Middle frontal gyrus (tissue), 1 donor: Measurements from ENCODE around the gene TPRX1.
"Not testable (repeated sequence)": the region's sequence is repeated elsewhere in the genome, so short reads cannot be mapped to it uniquely, and the experiment has no call there.

Experiments
- DNase-seq: peaks from one replicate; pipeline ENCODE4 v3.0.0-alpha.2; 2015; ENCODE audit warnings: low spot score; ENCODE audit errors: extremely low spot score

TPRX1 gene

GRCh38 chr19:47768604-47769003, 35.7 kb downstream of the TPRX1 start:
- DNase-seq = no peak

- no peak for DNase-seq
These were observed 37.0 kb downstream of the TPRX1 start for GRCh38 chr19:47767349-47767748.

GRCh38 chr19:47766670-47767069, 37.7 kb downstream of the TPRX1 start:
- DNase-seq = no peak

GRCh38 chr19:47766359-47766620, 38.1 kb downstream of the TPRX1 start:
- DNase-seq = no peak

GRCh38 chr19:47765523-47766358, 38.6 kb downstream of the TPRX1 start:
- DNase-seq = no peak

GRCh38 chr19:47764705-47765104, 39.6 kb downstream of the TPRX1 start:
- not testable (repeated sequence) for DNase-seq

- DNase-seq = no peak
These were observed 41.6 kb downstream of the TPRX1 start for GRCh38 chr19:47762615-47763308.

GRCh38 chr19:47762151-47762550, 42.2 kb downstream of the TPRX1 start:
- no peak for DNase-seq

- no peak for DNase-seq
These were observed 42.8 kb downstream of the TPRX1 start for GRCh38 chr19:47761566-47761965.

GRCh38 chr19:47760632-47760999, 43.7 kb downstream of the TPRX1 start:
- DNase-seq = no peak

- DNase-seq = no peak
These were observed 45.9 kb downstream of the TPRX1 start for GRCh38 chr19:47758443-47758804.

GRCh38 chr19:47757617-47758442, 46.5 kb downstream of the TPRX1 start:
- DNase-seq = no peak

- DNase-seq = no peak
These were observed 47.3 kb downstream of the TPRX1 start for GRCh38 chr19:47756953-47757608.

GRCh38 chr19:47756627-47756929, 47.8 kb downstream of the TPRX1 start:
- no peak for DNase-seq

GRCh38 chr19:47755762-47756626, 48.4 kb downstream of the TPRX1 start:
- no peak for DNase-seq

GRCh38 chr19:47755065-47755761, 49.1 kb downstream of the TPRX1 start:
- no peak for DNase-seq

GRCh38 chr19:47754206-47755064, 49.9 kb downstream of the TPRX1 start:
- DNase-seq = no peak

- DNase-seq = no peak
These were observed 51.7 kb downstream of the TPRX1 start for GRCh38 chr19:47752440-47753211.
